Vagina (tissue), 2 donors: ENCODE measurements around the gene CKAP4.

ENCODE experiments used
- POLR2A ChIP-seq, 2 donors: fragments of 450-650 bp; IDR thresholded peaks; one replicate each; pipeline ENCODE4 v1.6.1; 2017; ENCODE audit warnings: antibody characterized with exemption in 2 of 2, mild to moderate bottlenecking in 2 of 2, moderate library complexity in 2 of 2
- POLR2AphosphoS5 ChIP-seq, 2 donors: sonication (generic); formaldehyde crosslinking; IDR thresholded peaks; one replicate each; pipeline ENCODE4 v1.9.0; 2017; ENCODE audit warnings: antibody characterized with exemption in 2 of 2, mild to moderate bottlenecking in 2 of 2, low read depth in 1 of 2; ENCODE audit not compliant: insufficient read depth in 1 of 2
- TF ChIP-seq, protein P1 (sequence below), 3 experiments: fragments of 450-650 bp in 2 of 3; fragments of 200-600 bp in 1 of 3; sonication (generic) in 1 of 3; IDR thresholded peaks; one replicate each; pipeline ENCODE4 v1.5.1; 2017 to 2019; ENCODE audit warnings: antibody characterized with exemption in 3 of 3, mild to moderate bottlenecking in 2 of 3, moderate library complexity in 2 of 3

DNA sequence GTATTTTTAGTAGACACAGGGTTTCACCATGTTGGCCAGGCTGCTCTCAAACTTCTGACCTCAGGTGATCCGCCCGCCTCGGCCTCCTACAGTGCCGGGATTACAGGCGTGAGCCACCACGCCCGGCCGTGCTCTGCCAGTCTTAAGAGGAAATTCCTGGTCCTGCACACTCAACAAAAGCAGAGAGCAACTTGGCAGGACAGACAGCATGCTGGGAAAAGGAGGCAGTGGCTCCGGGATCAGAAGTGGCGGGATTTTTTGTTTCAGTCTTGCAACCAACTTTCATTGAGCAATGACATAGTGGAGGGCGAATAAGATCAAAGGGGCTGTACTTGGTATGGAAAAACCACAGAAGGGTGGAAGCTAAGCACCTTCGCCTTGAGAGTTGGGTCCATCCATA is 2.1 kb downstream of the CKAP4 start:
- TF ChIP-seq POLR2A (IDR thresholded peaks at IDR 0.05) (no peak), POLR2AphosphoS5 (IDR thresholded peaks at IDR 0.05; ENCODE audit: insufficient read depth in 1 of 2, low read depth in 1 of 2) (peak in 1 of 2 donors; percentile 68)
- TF ChIP-seq, protein P1, sequence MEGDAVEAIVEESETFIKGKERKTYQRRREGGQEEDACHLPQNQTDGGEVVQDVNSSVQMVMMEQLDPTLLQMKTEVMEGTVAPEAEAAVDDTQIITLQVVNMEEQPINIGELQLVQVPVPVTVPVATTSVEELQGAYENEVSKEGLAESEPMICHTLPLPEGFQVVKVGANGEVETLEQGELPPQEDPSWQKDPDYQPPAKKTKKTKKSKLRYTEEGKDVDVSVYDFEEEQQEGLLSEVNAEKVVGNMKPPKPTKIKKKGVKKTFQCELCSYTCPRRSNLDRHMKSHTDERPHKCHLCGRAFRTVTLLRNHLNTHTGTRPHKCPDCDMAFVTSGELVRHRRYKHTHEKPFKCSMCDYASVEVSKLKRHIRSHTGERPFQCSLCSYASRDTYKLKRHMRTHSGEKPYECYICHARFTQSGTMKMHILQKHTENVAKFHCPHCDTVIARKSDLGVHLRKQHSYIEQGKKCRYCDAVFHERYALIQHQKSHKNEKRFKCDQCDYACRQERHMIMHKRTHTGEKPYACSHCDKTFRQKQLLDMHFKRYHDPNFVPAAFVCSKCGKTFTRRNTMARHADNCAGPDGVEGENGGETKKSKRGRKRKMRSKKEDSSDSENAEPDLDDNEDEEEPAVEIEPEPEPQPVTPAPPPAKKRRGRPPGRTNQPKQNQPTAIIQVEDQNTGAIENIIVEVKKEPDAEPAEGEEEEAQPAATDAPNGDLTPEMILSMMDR (IDR thresholded peaks at IDR 0.05) = no peak
